ENCODE results near the gene MZB1. TPM values are rescaled to one million over a fixed set of nuclear protein-coding genes. Genes with fewer than 3 reads are reported as not detected.

The MZB1 gene
- total RNA-seq, 6 experiments from 2014 or later: 0.37 to 5.1 (median 1.1) TPM

DNA sequence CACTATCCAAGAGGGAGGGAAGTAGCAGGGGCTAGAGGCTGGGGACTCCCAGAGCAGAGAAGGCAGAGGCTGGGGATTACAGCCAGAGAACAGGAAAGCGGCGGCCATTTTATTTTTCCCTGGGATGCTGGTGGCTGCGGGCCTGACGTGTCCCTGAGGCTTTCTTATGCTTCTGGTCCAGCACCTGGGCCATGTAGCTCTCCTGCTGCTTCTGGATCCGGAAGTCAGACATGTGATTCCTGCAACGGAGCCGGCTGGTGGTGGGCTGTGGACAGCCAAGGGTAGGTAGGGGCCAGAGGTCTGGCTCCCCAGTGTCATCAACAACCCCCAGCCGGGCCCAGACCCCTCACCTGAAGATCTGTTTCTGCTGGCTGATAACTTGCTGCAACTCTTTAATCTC lies 7.0 kb upstream of the MZB1 start:
- Histone ChIP-seq H3K27me3 (peaks cover 0 to 19% of the 10 kb centered on the region in 2 donors), H3K36me3 (no peaks in the 10 kb centered on the region), H3K4me1 (peaks cover 0 to 21% (median 4%) of the 10 kb centered on the region in 4 donors), H3K9me3 (no peaks in the 10 kb centered on the region), H3K4me3 (no peak overlapping the region), H3K27ac (no peak overlapping the region)
- ATAC-seq (no peak), DNase-seq (peak in 1 of 3 donors; percentile 40)
- intact Hi-C loops (cut with DNase I): no loop called here
- WGBS (ENCODE audit: insufficient coverage, low coverage, low lambda C conversion rate, missing lambda C conversion rate): no CpG with 5 or more reads among the region's 8 CpGs
- TF ChIP-seq, protein P1, sequence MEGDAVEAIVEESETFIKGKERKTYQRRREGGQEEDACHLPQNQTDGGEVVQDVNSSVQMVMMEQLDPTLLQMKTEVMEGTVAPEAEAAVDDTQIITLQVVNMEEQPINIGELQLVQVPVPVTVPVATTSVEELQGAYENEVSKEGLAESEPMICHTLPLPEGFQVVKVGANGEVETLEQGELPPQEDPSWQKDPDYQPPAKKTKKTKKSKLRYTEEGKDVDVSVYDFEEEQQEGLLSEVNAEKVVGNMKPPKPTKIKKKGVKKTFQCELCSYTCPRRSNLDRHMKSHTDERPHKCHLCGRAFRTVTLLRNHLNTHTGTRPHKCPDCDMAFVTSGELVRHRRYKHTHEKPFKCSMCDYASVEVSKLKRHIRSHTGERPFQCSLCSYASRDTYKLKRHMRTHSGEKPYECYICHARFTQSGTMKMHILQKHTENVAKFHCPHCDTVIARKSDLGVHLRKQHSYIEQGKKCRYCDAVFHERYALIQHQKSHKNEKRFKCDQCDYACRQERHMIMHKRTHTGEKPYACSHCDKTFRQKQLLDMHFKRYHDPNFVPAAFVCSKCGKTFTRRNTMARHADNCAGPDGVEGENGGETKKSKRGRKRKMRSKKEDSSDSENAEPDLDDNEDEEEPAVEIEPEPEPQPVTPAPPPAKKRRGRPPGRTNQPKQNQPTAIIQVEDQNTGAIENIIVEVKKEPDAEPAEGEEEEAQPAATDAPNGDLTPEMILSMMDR (IDR thresholded peaks at IDR 0.05): no peak
- no peak for TF ChIP-seq POLR2A (IDR thresholded peaks at IDR 0.05)

DNA sequence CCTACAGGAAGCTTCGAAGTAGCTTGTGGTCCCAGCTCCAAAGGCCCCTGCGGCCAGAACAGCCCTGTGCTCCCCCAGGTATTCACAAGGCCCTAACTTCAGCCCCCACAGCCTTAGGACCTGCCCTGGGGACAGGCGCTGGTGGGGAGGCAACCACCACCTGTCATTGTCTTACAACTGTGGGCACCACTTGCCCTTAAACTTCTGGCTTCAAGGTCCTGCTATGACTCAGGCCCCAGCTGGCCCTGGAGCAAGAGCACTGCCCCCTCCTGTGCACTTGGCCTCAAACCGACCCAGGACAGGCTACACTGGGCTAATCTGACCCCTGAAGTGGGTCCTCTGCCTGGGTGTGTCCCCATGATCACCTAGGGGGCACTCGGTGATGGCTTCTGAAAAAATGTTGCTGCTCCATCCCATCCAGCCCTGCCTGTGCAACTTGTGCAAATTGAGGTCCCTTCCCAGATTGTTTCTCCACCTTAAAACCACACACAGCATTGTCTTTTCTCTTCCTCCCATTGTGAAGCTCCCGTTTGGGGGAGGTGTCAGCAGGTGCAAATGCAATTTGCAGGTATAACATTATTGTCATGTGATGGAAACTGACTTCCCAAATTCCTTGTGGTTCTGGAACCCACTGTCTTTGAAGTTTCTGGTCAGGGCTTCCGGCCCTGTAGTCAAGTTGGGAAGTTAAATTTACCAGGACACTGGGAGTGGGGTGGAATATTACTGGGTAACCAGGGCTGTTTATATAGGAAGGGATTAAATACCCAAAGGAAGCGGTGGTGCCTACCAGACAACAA lies 6.3 kb upstream of the MZB1 start:
- no peak for DNase-seq
- intact Hi-C loops (cut with DNase I): no loop called here
- WGBS (ENCODE audit: insufficient coverage, low coverage, low lambda C conversion rate, missing lambda C conversion rate): 79% methylated on average over 4 of the region's 8 CpGs

GRCh38 chr5:139394654-139395566 lies 5.2 kb upstream of the MZB1 start, which contains the start of gene PROB1:
Gene PROB1, minus strand, starts transcription at chr5:139395104. Its CDS starts 23 bp downstream, at chr5:139395081.
- Histone ChIP-seq H3K4me3 (peak within 1 kb of the TSS; percentile 33 to 40 (median 39)), H3K9me3 (no peaks in the 10 kb centered on the region), H3K4me1 (peaks cover 0 to 21% (median 4%) of the 10 kb centered on the region in 4 donors), H3K36me3 (no peaks in the 10 kb centered on the region), H3K27me3 (peaks cover 0 to 19% of the 10 kb centered on the region in 2 donors), H3K27ac (peak within 1 kb of the TSS; percentile 10 to 57 (median 48))
- ATAC-seq: peak; percentile 35 to 61 (median 41)
- DNase-seq: peak in 1 of 3 donors; percentile 48
- TF ChIP-seq, protein P1 (IDR thresholded peaks at IDR 0.05): no peak
- TF ChIP-seq POLR2A (IDR thresholded peaks at IDR 0.05): peak; percentile 15
- intact Hi-C loops (cut with DNase I): no loop called here
- WGBS (ENCODE audit: insufficient coverage, low coverage, low lambda C conversion rate, missing lambda C conversion rate): 45% methylated on average over 14 of the region's 76 CpGs

More for the DNA sequence above, 6.3 kb upstream of the MZB1 start:
- H3K27ac ChIP-seq: no peak overlapping the region
- no peak overlapping the region for H3K4me3 ChIP-seq
- H3K27me3 ChIP-seq: peaks cover 0 to 19% of the 10 kb centered on the region in 2 donors
- H3K9me3 ChIP-seq: no peaks in the 10 kb centered on the region
- TF ChIP-seq POLR2A (IDR thresholded peaks at IDR 0.05): no peak
- TF ChIP-seq, protein P1 (IDR thresholded peaks at IDR 0.05): no peak
- no peak for ATAC-seq
- peaks cover 0 to 21% (median 4%) of the 10 kb centered on the region in 4 donors for H3K4me1 ChIP-seq
- H3K36me3 ChIP-seq: no peaks in the 10 kb centered on the region

DNA sequence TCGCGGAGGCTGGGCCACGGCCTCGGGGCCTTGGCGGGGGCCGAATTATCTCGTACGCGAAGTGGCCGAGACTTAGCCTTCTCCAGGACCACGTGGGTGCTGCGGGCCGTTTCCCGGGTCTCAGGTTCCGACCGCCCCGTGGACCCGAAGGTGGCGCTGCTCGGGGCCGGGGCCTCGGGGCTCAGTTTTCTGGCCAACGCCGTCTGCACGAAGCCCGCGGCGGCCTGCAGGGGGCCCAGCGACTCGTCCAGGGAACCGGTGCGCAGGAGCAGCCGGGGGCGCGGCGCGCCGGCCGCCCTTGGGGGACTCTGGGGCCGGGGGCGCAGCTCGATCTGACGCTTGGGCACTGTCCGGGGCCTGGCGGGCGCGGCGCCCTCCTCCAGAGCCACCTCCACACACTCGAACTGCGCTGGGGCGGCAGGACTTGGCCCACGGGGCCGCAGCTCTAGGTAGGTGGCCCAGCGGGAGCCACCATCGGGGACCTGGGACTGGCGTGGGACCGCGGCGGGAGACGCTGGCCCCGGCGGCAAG lies 4.5 kb upstream of the MZB1 start:
- DNase-seq: no peak
- no CpG with 5 or more reads among the region's 62 CpGs for WGBS (ENCODE audit: insufficient coverage, low coverage, low lambda C conversion rate, missing lambda C conversion rate)

More for the DNA sequence above, 4.5 kb upstream of the MZB1 start:
- no peaks in the 10 kb centered on the region for H3K9me3 ChIP-seq
- ATAC-seq: peak; percentile 4 to 51 (median 32)
- peaks cover 0 to 19% of the 10 kb centered on the region in 2 donors for H3K27me3 ChIP-seq
- peak overlapping the region; percentile 10 to 57 (median 48) for H3K27ac ChIP-seq
- peaks cover 0 to 21% (median 4%) of the 10 kb centered on the region in 4 donors for H3K4me1 ChIP-seq
- no peak for TF ChIP-seq POLR2A (IDR thresholded peaks at IDR 0.05)
- TF ChIP-seq, protein P1 (IDR thresholded peaks at IDR 0.05): peak; percentile 19 to 44 (median 36)
- intact Hi-C loops (cut with DNase I): no loop called here
- no peaks in the 10 kb centered on the region for H3K36me3 ChIP-seq
- H3K4me3 ChIP-seq: peak overlapping the region; percentile 33 to 40 (median 39)

All from right lobe of liver (tissue), 6 donors.